H1 (cell line): ENCODE measurements around the gene NFATC4. TPM values are rescaled to one million over a fixed set of nuclear protein-coding genes. Genes with fewer than 3 reads are reported as not detected.

Source experiments
- polyA plus RNA-seq, 7 experiments: library from polyadenylated mRNA; depleted of rRNA in 3 of 7; stranded (reverse) in 5 of 7; unstranded in 2 of 7; fragments of >200 nt in 5 of 7; fragments of 200-250 nt in 2 of 7; gene quantifications; 1 replicate in 5 of 7; 2 replicates in 1 of 7; 4 replicates in 1 of 7; pipeline versions ENCODE4 v1.2.1 to v1.2.3, GENCODE V29; 2011 to 2013; ENCODE audit warnings: missing spikeins in 2 of 7, mixed read lengths in 2 of 7
- total RNA-seq: library from RNA; stranded (reverse); fragmentation: NEBNext Ultra II Directional; extraction: Animal tissue kit (Norgen Biotek cat#: 25700); gene quantifications from 2 replicates; pipeline ENCODE4 v1.2.1, GENCODE V29; 2021
- TF ChIP-seq, protein P1 (sequence below), 3 experiments: IDR thresholded peaks; 1 replicate in 2 of 3; 2 replicates in 1 of 3; pipeline versions ENCODE4 v1.5.1 to v1.6.1; 2011; ENCODE audit warnings: low read length in 3 of 3, mild to moderate bottlenecking in 3 of 3, inconsistent platforms in 2 of 3, low read depth in 1 of 3, moderate library complexity in 1 of 3; ENCODE audit not compliant: insufficient read depth in 1 of 3; ENCODE audit errors: control extremely low read depth in 1 of 3

The NFATC4 gene
- total and polyA plus RNA-seq, 2 of the 8 experiments (the other 6 are each of a cell fraction or from before 2014, with no cell fraction given), result 47.3 to 50.3 TPM

DNA sequence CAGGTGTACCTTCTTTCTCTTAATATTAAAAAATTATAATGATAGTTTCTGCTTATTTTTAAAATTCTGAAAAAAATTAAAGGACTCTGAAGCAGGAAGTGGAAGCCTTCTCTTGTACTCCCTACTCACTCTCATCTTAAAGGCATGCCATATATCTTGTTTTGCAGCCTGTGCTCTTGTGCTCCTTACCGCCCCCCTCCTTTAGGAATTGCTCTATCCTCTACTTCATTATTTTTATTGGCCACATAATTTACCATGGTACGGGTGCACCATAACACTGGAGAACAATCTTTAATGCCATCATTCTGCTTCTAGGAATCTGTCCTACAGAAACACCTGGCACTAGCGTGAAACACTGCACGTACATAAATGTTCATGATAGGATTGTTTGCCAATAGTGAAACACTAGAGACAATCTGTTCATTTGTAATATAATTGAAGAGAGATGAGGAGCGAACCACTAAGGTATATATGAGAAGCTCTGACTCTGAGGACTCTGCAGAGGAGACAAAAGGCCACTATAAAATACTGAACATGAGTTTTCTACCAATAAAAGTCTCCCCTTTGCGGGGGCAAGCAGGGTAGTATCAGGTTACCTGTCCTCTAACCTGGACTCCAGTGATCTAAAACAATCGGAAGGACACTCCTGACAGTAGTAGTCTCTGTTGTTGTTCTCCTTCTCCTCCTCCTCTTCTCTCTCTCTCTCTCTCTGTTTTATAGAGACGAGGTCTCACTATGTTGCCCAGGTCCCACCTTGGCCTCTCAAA lies 24.5 kb downstream of the NFATC4 start (continued):
- TF ChIP-seq, protein P1, sequence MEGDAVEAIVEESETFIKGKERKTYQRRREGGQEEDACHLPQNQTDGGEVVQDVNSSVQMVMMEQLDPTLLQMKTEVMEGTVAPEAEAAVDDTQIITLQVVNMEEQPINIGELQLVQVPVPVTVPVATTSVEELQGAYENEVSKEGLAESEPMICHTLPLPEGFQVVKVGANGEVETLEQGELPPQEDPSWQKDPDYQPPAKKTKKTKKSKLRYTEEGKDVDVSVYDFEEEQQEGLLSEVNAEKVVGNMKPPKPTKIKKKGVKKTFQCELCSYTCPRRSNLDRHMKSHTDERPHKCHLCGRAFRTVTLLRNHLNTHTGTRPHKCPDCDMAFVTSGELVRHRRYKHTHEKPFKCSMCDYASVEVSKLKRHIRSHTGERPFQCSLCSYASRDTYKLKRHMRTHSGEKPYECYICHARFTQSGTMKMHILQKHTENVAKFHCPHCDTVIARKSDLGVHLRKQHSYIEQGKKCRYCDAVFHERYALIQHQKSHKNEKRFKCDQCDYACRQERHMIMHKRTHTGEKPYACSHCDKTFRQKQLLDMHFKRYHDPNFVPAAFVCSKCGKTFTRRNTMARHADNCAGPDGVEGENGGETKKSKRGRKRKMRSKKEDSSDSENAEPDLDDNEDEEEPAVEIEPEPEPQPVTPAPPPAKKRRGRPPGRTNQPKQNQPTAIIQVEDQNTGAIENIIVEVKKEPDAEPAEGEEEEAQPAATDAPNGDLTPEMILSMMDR (IDR thresholded peaks at IDR 0.05; ENCODE audit: control extremely low read depth in 1 of 3, insufficient read depth in 1 of 3, low read depth in 1 of 3, low read length in 3 of 3), result peak in 1 of 3 experiments; percentile 26; a peak in 1 of 4 replicates
